Cardiac fibroblast (primary cell): ENCODE results near the gene DGKD.

Experiments
- DNase-seq, 2 donors: peaks; one replicate each; pipeline versions ENCODE4 v3.0.0 to v3.0.0-alpha.2; 2010; ENCODE audit warnings: low read depth in 2 of 2
- H3K4me3 ChIP-seq, 2 donors: replicated peaks in 1 of 2; 1 replicate in 1 of 2; 2 replicates in 1 of 2; pipeline ENCODE4 v1.5.1; 2011; ENCODE audit warnings: low read depth in 2 of 2, low read length in 2 of 2, mild to moderate bottlenecking in 2 of 2, moderate library complexity in 1 of 2
- TF ChIP-seq, protein P1 (sequence below): IDR thresholded peaks from one replicate; pipeline ENCODE4 v1.5.1; 2011; ENCODE audit warnings: low read depth, mild to moderate bottlenecking, low read length, inconsistent platforms

DGKD gene

DNA sequence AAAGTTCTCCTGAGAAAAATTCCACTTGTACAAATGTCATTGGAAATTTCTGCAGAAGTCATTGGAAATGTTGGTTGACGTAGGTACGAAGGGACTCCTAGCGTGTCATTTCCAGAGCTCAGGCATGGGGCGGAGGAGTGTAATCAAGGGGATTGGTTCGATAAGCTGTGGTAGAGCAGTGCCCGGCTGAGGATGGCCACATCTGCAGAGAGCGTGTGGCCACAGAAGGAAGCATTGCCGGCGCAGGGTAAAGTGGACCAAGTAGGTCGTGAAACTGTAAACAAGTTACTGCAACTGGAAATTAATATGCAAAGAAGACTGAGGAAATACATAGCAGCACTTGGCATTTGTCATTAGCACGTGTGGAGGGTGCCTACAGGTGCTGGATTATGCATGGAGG is 101.8 kb downstream of the DGKD start:
- TF ChIP-seq, protein P1, sequence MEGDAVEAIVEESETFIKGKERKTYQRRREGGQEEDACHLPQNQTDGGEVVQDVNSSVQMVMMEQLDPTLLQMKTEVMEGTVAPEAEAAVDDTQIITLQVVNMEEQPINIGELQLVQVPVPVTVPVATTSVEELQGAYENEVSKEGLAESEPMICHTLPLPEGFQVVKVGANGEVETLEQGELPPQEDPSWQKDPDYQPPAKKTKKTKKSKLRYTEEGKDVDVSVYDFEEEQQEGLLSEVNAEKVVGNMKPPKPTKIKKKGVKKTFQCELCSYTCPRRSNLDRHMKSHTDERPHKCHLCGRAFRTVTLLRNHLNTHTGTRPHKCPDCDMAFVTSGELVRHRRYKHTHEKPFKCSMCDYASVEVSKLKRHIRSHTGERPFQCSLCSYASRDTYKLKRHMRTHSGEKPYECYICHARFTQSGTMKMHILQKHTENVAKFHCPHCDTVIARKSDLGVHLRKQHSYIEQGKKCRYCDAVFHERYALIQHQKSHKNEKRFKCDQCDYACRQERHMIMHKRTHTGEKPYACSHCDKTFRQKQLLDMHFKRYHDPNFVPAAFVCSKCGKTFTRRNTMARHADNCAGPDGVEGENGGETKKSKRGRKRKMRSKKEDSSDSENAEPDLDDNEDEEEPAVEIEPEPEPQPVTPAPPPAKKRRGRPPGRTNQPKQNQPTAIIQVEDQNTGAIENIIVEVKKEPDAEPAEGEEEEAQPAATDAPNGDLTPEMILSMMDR = no peak
- H3K4me3 ChIP-seq = no peak overlapping the region
- no peak for DNase-seq

- DNase-seq = no peak
- H3K4me3 ChIP-seq = no peak overlapping the region
- TF ChIP-seq, protein P1 = no peak
Measured at GRCh38 chr2:233456934-233457333, 102.6 kb downstream of the DGKD start.

DNA sequence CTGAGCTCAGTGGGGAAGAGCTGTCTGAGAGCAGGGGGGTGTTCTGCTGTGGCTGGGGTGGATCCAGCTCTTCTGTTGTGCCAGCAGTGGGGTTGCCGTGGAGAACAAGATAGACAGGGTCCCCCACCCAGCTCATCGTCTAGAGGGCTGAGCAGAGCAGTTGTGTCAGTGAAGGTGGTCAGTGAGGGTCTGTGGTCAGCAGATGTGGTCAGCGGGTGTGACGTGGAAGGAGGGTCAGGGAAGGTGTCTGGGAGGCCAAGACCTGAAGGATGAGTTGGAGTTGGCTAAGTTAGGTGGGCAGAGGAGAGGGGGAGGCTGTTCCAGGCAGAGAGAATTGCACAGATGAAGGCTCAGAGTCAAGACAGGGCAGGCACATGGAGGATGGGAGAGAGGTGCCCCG is 103.1 kb downstream of the DGKD start:
- TF ChIP-seq, protein P1 = no peak
- no peak for DNase-seq
- H3K4me3 ChIP-seq = no peak overlapping the region

DNA sequence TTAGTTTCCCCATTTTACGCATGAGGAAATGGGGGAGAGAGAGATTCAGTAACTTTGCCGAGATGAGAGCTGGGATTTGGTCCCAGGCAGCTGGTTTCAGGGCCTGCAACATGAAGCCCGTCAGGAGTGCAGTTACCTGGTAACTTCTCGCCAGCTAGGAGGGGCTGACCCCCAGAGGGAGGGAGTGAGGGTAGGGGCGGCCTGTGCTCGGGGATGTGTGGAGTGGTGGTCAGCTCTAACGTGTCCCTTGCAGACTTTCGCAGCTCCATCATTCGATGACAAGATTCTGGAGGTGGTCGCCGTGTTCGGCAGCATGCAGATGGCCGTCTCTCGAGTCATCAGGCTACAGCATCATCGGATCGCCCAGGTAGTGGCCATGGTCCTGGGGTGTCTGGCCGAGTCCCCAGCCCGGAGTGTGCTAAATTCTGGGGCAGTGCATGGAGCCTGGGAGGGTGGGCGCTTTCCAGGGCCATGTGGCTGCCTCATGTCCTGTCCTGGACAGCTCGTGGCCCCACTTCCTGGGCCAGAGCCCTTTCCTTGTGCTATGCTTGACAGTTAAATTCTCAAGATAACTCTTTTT is 103.8 kb downstream of the DGKD start:
- no peak overlapping the region for H3K4me3 ChIP-seq
- DNase-seq = no peak
- TF ChIP-seq, protein P1 = no peak

- TF ChIP-seq, protein P1 = no peak
- H3K4me3 ChIP-seq = no peak overlapping the region
- DNase-seq = no peak
Measured at GRCh38 chr2:233458826-233459225, 104.5 kb downstream of the DGKD start.

DNA sequence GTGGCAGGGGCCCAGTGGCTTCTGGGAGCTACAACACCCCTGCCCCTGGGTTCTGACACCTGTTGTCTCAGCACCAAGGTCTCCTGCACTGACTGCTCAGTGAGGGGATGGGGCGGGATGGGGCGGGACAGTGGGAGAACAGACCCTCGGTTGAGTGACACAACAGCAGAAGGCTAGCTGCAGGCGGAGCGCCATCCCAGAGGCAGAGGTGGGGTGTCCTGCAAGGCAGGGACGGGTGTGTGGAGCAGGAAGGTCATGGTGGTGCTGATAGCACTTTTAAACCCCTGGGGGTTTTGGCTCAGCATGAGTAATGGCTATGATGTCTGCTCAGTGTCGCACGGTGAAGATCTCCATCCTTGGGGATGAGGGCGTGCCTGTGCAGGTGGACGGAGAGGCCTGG is 105.1 kb downstream of the DGKD start:
- TF ChIP-seq, protein P1 = no peak
- no peak overlapping the region for H3K4me3 ChIP-seq
- DNase-seq = no peak
